IMR-90 (cell line): ENCODE data around the gene SPPL3. TPM values are rescaled to one million over a fixed set of nuclear protein-coding genes. Genes with fewer than 3 reads are reported as not detected.
"Not testable (repeated sequence)": the region's sequence is repeated elsewhere in the genome, so short reads cannot be mapped to it uniquely, and the experiment has no call there.

ENCODE experiments used
- ATAC-seq: fragments of 200-7000 bp; cut with Tn5 transposase; 2 replicates; pipeline ENCODE4 v1.9.1; 2020; ENCODE audit warnings: low read depth, mild to moderate bottlenecking, moderate library complexity
- BruUV-seq: library from RNA; stranded (reverse); fragments of 400-500 nt; replicated peaks from 2 replicates; lab custom pipeline; 2021; lab: Mats Ljungman, UMichigan
- CTCF ChIA-PET: fragments of 300-600 bp; formaldehyde crosslinking; extraction: SDS; loops from one replicate; lab custom pipeline; 2021; ENCODE audit warnings: antibody characterized with exemption; lab: Yijun Ruan, JAX
- POLR2A ChIA-PET: fragments of 300-600 bp; sonication (Branson Sonifier 250); formaldehyde crosslinking; loops from one replicate; lab custom pipeline; 2022; ENCODE audit warnings: antibody characterized with exemption; ENCODE audit not compliant: unreplicated experiment; lab: Charles Lee
- DNase-seq: peaks from one replicate; pipeline ENCODE4 v3.0.0; 2013
- H2AFZ ChIP-seq: replicated peaks from 2 replicates; pipeline ENCODE3; 2013; ENCODE audit warnings: low read length, mild to moderate bottlenecking; ENCODE audit not compliant: poor library complexity
- H2AK5ac ChIP-seq: 2 replicates; pipeline ENCODE4 v1.6.1; 2013; ENCODE audit warnings: low read depth, low read length, inconsistent platforms
- H2AK9ac ChIP-seq: replicated peaks from 2 replicates; pipeline ENCODE3; 2013; ENCODE audit warnings: mild to moderate bottlenecking, low read depth, low read length, moderate library complexity; ENCODE audit not compliant: poor library complexity
- H2BK120ac ChIP-seq: 2 replicates; pipeline ENCODE4 v1.6.1; 2013; ENCODE audit warnings: low read depth, low read length, inconsistent platforms
- H2BK15ac ChIP-seq: 3 replicates; pipeline ENCODE4 v1.6.1; 2013; ENCODE audit warnings: low read depth, low read length, inconsistent platforms
- H2BK20ac ChIP-seq: 2 replicates; pipeline ENCODE4 v1.6.1; 2013; ENCODE audit warnings: low read depth, mild to moderate bottlenecking, inconsistent platforms, low read length, moderate library complexity
- H2BK5ac ChIP-seq: 2 replicates; pipeline ENCODE4 v1.6.1; 2013; ENCODE audit warnings: mild to moderate bottlenecking, low read depth, low read length, inconsistent platforms; ENCODE audit not compliant: poor library complexity, severe bottlenecking
- H3K14ac ChIP-seq: replicated peaks from 2 replicates; pipeline ENCODE4 v1.6.1; 2013; ENCODE audit warnings: low read depth, low read length, inconsistent platforms
- H3K18ac ChIP-seq: 2 replicates; pipeline ENCODE4 v1.6.1; 2013; ENCODE audit warnings: low read depth, low read length, control low read depth
- H3K23ac ChIP-seq: 2 replicates; pipeline ENCODE4 v1.6.1; 2013; ENCODE audit warnings: low read depth, low read length, inconsistent platforms
- H3K27ac ChIP-seq: 2 replicates; pipeline ENCODE4 v1.5.1; 2013; ENCODE audit warnings: mild to moderate bottlenecking, control low read depth, low read length; ENCODE audit not compliant: insufficient read depth
- H3K27me3 ChIP-seq: 2 replicates; pipeline ENCODE4 v1.6.1; 2013; ENCODE audit warnings: low read length; ENCODE audit not compliant: control insufficient read depth, insufficient read depth
- H3K36me3 ChIP-seq: 2 replicates; pipeline ENCODE4 v1.6.1; 2013; ENCODE audit warnings: low read length, mixed read lengths; ENCODE audit not compliant: control insufficient read depth, insufficient read depth
- H3K4ac ChIP-seq: 2 replicates; pipeline ENCODE4 v1.6.1; 2013; ENCODE audit warnings: low read depth, low read length, inconsistent platforms
- H3K4me1 ChIP-seq: 2 replicates; pipeline ENCODE4 v1.6.1; 2013; ENCODE audit warnings: low read length, mixed read lengths; ENCODE audit not compliant: control insufficient read depth, insufficient read depth
- H3K4me2 ChIP-seq: 2 replicates; pipeline ENCODE4 v1.6.1; 2013; ENCODE audit warnings: low read depth, mild to moderate bottlenecking, control low read depth, low read length, moderate library complexity
- H3K4me3 ChIP-seq: 2 replicates; pipeline ENCODE4 v1.5.1; 2013; ENCODE audit warnings: low read depth, mild to moderate bottlenecking, control low read depth, low read length, moderate library complexity; ENCODE audit not compliant: insufficient read depth
- H3K56ac ChIP-seq: 2 replicates; pipeline ENCODE4 v1.6.1; 2013; ENCODE audit warnings: low read length, inconsistent platforms; ENCODE audit not compliant: insufficient read depth; ENCODE audit errors: extremely low read depth
- H3K79me1 ChIP-seq, 2 experiments: 2 replicates each; pipeline ENCODE4 v1.6.1; 2013; ENCODE audit warnings: low read length in 2 of 2, inconsistent platforms in 1 of 2, low read depth in 1 of 2
- H3K9ac ChIP-seq: 2 replicates; pipeline ENCODE4 v1.6.1; 2013; ENCODE audit warnings: low read depth, low read length, control low read depth
- H3K9me1 ChIP-seq: 2 replicates; pipeline ENCODE4 v1.6.1; 2013; ENCODE audit warnings: low read length, inconsistent platforms; ENCODE audit not compliant: insufficient read depth
- H3K9me3 ChIP-seq: 2 replicates; pipeline ENCODE4 v1.6.1; 2013; ENCODE audit warnings: low read length; ENCODE audit not compliant: control insufficient read depth, insufficient read depth
- H4K20me1 ChIP-seq: 2 replicates; pipeline ENCODE4 v1.6.1; 2013; ENCODE audit warnings: low read length, inconsistent platforms; ENCODE audit not compliant: insufficient read depth
- H4K5ac ChIP-seq: 2 replicates; pipeline ENCODE4 v1.6.1; 2013; ENCODE audit warnings: mild to moderate bottlenecking, low read depth, low read length, control low read depth
- H4K8ac ChIP-seq, 2 experiments: 2 replicates each; pipeline ENCODE4 v1.6.1; 2013; ENCODE audit warnings: low read depth in 2 of 2, low read length in 2 of 2, control low read depth in 1 of 2, inconsistent platforms in 1 of 2
- H4K91ac ChIP-seq: 2 replicates; pipeline ENCODE4 v1.6.1; 2013; ENCODE audit warnings: low read depth, low read length, inconsistent platforms; ENCODE audit not compliant: insufficient read depth
- RFX5 ChIP-seq: IDR thresholded peaks from 2 replicates; pipeline ENCODE4 v1.8.0; 2012; ENCODE audit warnings: low read depth, mild to moderate bottlenecking, low read length, moderate library complexity
- WGBS, 2 experiments: methylation state at CpG; one replicate each; pipeline versions ENCODE4 v1.1.5 to v1.1.7; 2013; ENCODE audit warnings: missing lambda C conversion rate in 2 of 2; ENCODE audit not compliant: insufficient read length in 1 of 2; ENCODE audit errors: extremely low coverage in 2 of 2; 5-methylcytosine and 5-hydroxymethylcytosine counted together
- dilution Hi-C: fragments of 300-500 bp; cut with HindIII; formaldehyde crosslinking; loops from one replicate; pipeline ENCODE4 v1.14.3; 2018; ENCODE audit warnings: low sequenced_read_pairs; ENCODE audit not compliant: unreplicated experiment
- in situ Hi-C: fragments of 300-500 bp; cut with MboI; formaldehyde crosslinking; loops from 3 replicates; pipeline ENCODE4 v1.14.3; 2019; ENCODE audit warnings: low sequenced_read_pairs, inconsistent platforms, mixed read lengths
- intact Hi-C: fragments of 100-400 bp; cut with micrococcal nuclease; formaldehyde crosslinking; loops from 2 replicates; pipeline ENCODE4 v1.10.0; 2022
- polyA plus RNA-seq, 3 experiments: library from polyadenylated mRNA; depleted of rRNA; stranded (reverse); fragments of >200 nt; gene quantifications; 2 replicates each; pipeline ENCODE4 v1.2.3, GENCODE V29; 2012; ENCODE audit warnings: low replicate concordance in 1 of 3
- total RNA-seq: library from RNA; depleted of rRNA; stranded (reverse); fragments of >200 nt; gene quantifications from 2 replicates; pipeline ENCODE4 v1.2.3, GENCODE V29; 2012

SPPL3 gene
- total and polyA plus RNA-seq, 2 of the 4 experiments (the other 2 are of a cell fraction), result 1.6 to 18.0 TPM

DNA sequence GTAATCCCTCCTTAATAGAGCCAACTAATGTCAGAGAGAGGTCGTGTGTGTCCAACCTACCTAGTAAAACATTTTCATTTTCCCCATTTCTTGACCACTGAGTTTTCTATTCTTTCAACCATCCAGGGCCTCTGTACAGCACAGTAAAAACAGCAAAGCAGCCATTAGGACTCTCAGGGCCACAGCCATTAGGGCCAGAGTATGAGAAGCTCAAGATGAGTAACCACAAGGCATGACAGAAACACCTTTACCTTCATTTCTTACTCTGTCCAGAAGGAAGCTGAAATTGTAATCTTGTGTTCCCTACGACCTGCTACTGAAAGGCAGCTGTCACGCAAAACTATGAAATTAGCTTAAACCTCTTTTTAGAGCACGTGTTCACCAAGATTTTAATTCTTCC is 2.3 kb downstream of the SPPL3 start:
- Histone ChIP-seq H3K9me1 (peaks cover 5% of the 10 kb centered on the region), H2BK120ac (no peak overlapping the region), H2AK5ac (no peak overlapping the region), H3K23ac (no peak overlapping the region), H4K91ac (no peak overlapping the region), H3K27ac (no peak overlapping the region), H3K9me3 (no peaks in the 10 kb centered on the region), H3K4me1 (peaks cover 2% of the 10 kb centered on the region; the same call in 1 of the 2 replicates), H3K4ac (no peak overlapping the region), H3K56ac (no peak overlapping the region), H2BK20ac (no peak overlapping the region), H2BK15ac (no peak overlapping the region), H3K18ac (no peak overlapping the region), H3K4me3 (no peak overlapping the region), H2BK5ac (no peak overlapping the region), H4K20me1 (peaks cover 37% of the 10 kb centered on the region), H3K79me1 (peaks cover 16 to 49% of the 10 kb centered on the region in 2 experiments), H3K9ac (no peak overlapping the region), H4K5ac (no peak overlapping the region), H4K8ac (no peak overlapping the region), H3K4me2 (no peak overlapping the region), H3K14ac (no peak overlapping the region), H2AK9ac (no peak overlapping the region), H2AFZ (no peak overlapping the region), H3K36me3 (no peaks in the 10 kb centered on the region), H3K27me3 (no peaks in the 10 kb centered on the region)
- BruUV-seq, result no TSS peak
- intact Hi-C loops (loop anchor here (10.0 kb wide), 1 partner anchor 107 kb away; no protein-coding TSS in a partner anchor), in situ Hi-C loops (no loop called here), dilution Hi-C loops (no loop called here)
- ChIA-PET POLR2A (no interaction called here), CTCF (no interaction called here)
- ATAC-seq, result no peak
- WGBS, 2 experiments, result 95% methylated on average over 3 of the region's 4 CpGs; no CpG with 5 or more reads in 1 of the 2 experiments
- no peak for TF ChIP-seq RFX5
- no peak for DNase-seq

DNA sequence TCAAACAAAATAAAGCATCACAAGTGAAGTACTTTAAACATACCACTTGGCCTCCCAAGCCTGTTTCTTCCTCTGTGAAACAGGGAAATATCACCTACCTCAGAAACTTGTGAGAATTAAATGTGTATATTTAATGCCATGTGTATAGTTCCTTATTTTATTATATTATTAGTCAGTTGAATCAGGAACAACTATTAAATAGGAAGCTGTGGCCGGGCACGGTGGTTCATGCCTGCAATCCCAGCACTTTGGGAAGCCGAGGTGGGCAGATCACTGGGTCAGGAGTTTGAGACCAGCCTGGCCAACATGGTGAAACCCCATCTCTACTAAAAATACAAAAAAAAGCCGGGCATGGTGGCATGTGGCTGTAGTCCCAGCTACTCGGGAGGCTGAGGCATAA is 3.1 kb downstream of the SPPL3 start:
- H3K23ac ChIP-seq, H2AK9ac ChIP-seq, H3K4me1 ChIP-seq, H3K56ac ChIP-seq, DNase-seq, H3K4me2 ChIP-seq, in situ Hi-C loops, H3K27ac ChIP-seq, H3K9me1 ChIP-seq, H4K8ac ChIP-seq, H2BK20ac ChIP-seq, H2AK5ac ChIP-seq, H2BK5ac ChIP-seq, H3K9me3 ChIP-seq, H3K18ac ChIP-seq, dilution Hi-C loops, H3K27me3 ChIP-seq, H3K4me3 ChIP-seq, ATAC-seq, H3K4ac ChIP-seq, H3K14ac ChIP-seq, POLR2A ChIA-PET, H2AFZ ChIP-seq, H2BK15ac ChIP-seq, H3K9ac ChIP-seq, H2BK120ac ChIP-seq, BruUV-seq, H4K5ac ChIP-seq, H3K36me3 ChIP-seq, H4K91ac ChIP-seq: not testable (repeated sequence)
- intact Hi-C loops, result loop anchor here (10.0 kb wide), 1 partner anchor 106 kb away; no protein-coding TSS in a partner anchor
- 100% methylated on average over 1 of the region's 5 CpGs; no CpG with 5 or more reads in 1 of the 2 experiments for WGBS, 2 experiments
- peaks cover 41% of the 10 kb centered on the region for H4K20me1 ChIP-seq
- peaks cover 16 to 56% of the 10 kb centered on the region in 2 experiments for H3K79me1 ChIP-seq
- CTCF ChIA-PET, result interaction anchor here (0.7 kb wide), 1 partner anchor 180 kb away, joined by 5 read pairs; no protein-coding TSS in a partner anchor
